CD4-positive, alpha-beta T cell treated with Interferon alpha-2 for 1 hour (primary cell): ENCODE data around the gene PPCDC.

Experiments
- DNase-seq, 2 donors: peaks; one replicate each; pipeline ENCODE4 v3.0.0-alpha.2; 2020 to 2022

PPCDC gene

GRCh38 chr15:75016431-75016830 is 7.0 kb upstream of the PPCDC start:
- DNase-seq: no peak

- DNase-seq: no peak
Observed at GRCh38 chr15:75019916-75020315, 3.5 kb upstream of the PPCDC start.

- DNase-seq: no peak
Observed at GRCh38 chr15:75021341-75021740, 2.0 kb upstream of the PPCDC start.

- DNase-seq: no peak
Observed at GRCh38 chr15:75022783-75023180, 608 bp upstream of the PPCDC start.

- DNase-seq: peak in 1 of 2 donors; percentile 17
Observed at GRCh38 chr15:75023872-75024636, 664 bp downstream of the PPCDC start.

- DNase-seq: no peak
Observed at GRCh38 chr15:75025107-75025506, 1.7 kb downstream of the PPCDC start.

GRCh38 chr15:75025548-75026260 is 2.3 kb downstream of the PPCDC start:
- DNase-seq: no peak

- DNase-seq: no peak
Observed at GRCh38 chr15:75027551-75027950, 4.2 kb downstream of the PPCDC start.

GRCh38 chr15:75028991-75029377 is 5.6 kb downstream of the PPCDC start:
- no peak for DNase-seq

- DNase-seq: peak; percentile 85 to 87
Observed at GRCh38 chr15:75029378-75030022, 6.1 kb downstream of the PPCDC start.

- no peak for DNase-seq
Observed at GRCh38 chr15:75030023-75030413, 6.6 kb downstream of the PPCDC start.

- no peak for DNase-seq
Observed at GRCh38 chr15:75030424-75030823, 7.0 kb downstream of the PPCDC start.

- DNase-seq: no peak
Observed at GRCh38 chr15:75031848-75032247, 8.5 kb downstream of the PPCDC start.

GRCh38 chr15:75032395-75032794 is 9.0 kb downstream of the PPCDC start:
- no peak for DNase-seq

- DNase-seq: no peak
Observed at GRCh38 chr15:75033809-75034208, 10.4 kb downstream of the PPCDC start.

GRCh38 chr15:75034615-75035014 is 11.2 kb downstream of the PPCDC start:
- peak; percentile 10 to 43 for DNase-seq

- DNase-seq: no peak
Observed at GRCh38 chr15:75036212-75036616, 12.8 kb downstream of the PPCDC start.

- DNase-seq: no peak
Observed at GRCh38 chr15:75037685-75038084, 14.3 kb downstream of the PPCDC start.

- no peak for DNase-seq
Observed at GRCh38 chr15:75038231-75038630, 14.8 kb downstream of the PPCDC start.

- peak; percentile 65 to 92 for DNase-seq
Observed at GRCh38 chr15:75042730-75043508, 19.5 kb downstream of the PPCDC start.

- peak; percentile 28 to 77 for DNase-seq
Observed at GRCh38 chr15:75043509-75044257, 20.3 kb downstream of the PPCDC start.

- no peak for DNase-seq
Observed at GRCh38 chr15:75044258-75044878, 21.0 kb downstream of the PPCDC start.
